Stimulated activated naive CD4-positive, alpha-beta T cell (primary cell): ENCODE measurements around the gene TMEM141.

Source experiments
- DNase-seq, 6 experiments: peaks; one replicate each; lab custom pipeline; 2025; lab: John Stamatoyannopoulos, UW

TMEM141 gene

DNA sequence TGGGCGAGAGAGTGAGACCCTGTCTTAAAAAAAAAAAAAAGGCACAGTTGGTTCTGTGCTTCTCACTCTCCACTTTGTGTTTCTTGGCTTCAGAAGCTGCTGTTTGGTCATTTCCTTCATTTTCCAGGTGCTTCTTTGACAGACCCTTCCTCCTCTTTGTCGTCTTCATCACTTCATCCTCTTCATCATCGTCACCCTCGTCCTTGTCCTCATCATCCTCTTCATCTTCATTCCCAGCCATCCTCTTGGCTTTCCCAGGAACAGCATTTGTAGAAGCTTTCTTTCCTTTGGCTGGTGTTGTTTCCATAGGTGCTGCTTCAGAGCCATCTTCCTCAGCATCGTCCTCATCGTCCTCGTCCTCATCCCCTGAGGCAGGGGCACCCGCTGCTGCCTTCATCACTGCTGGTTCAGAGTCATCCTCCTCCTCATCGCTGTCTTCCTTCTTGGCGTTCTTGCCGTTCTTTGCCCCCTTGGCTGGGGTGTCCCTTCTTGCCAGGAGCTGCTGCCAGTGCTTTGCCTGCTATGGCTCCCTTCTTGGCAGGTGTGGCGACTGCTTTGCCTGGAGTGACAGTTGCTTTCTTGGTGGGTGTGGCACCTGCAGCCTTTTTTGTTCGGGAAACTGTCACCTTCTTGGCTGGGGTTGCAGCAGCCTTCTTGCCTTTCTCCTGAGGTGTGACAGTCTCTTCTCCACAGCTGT is 23.7 kb downstream of the TMEM141 start:
- no peak for DNase-seq

DNA sequence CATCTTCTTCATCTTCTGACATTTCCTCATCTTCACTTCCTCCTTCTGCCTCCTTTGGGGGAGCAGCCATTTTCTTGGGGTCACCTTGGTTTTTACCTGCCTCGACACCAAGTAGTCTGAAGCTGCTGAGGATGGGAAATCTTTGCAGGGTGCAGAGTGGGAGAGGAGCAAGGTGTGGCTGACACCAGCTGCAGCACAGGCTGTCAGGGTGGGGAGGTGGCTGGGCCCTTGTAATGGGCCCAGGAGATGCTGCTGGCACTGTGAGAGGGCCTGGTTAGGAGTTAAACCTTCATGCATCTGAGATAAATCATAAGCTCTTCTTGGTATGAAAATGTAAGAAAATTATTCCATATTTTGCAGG is 24.3 kb downstream of the TMEM141 start:
- DNase-seq, result no peak

DNA sequence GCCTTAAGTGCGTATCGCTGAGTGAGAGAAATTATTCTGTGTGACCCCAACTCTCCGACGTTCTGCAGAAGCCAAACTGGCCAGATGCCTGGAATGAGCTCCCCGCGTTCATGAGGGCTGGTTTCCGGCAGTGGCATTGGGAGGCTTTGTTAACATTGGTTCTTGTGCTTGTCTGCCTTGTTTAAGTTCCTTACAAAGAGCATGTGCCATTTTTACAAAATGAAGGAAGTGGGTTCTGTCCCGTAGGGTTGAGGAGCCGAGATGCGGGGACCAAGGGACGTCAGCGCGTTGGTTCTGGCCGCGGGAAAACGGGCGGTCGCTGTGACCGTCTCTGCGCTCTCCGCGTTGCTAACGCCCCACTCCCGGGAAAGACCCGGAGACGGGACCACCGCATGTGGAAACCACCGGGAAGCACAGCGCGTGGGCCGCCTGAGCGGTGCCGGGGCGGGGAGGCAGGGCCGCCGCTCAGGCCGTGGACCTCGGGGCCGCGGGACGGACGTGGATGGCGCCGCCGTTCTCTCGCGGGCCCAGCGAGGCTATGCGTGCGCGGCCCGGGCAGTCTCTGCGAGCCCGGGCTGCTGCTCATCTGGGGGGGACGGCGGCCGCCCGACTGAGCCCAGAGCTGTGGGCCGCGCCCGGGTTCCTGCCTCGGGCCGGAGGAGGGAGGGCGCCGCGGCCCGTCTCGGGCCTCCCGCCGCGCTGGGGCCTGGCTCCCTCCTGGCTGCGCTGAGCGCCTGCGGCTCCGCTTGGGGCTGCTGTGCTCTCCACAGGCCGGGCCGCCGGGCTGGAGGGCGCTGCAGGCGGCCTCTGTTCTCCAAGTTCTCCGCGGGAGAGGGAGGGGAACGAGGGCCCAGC is 30.1 kb downstream of the TMEM141 start:
- no peak for DNase-seq

DNA sequence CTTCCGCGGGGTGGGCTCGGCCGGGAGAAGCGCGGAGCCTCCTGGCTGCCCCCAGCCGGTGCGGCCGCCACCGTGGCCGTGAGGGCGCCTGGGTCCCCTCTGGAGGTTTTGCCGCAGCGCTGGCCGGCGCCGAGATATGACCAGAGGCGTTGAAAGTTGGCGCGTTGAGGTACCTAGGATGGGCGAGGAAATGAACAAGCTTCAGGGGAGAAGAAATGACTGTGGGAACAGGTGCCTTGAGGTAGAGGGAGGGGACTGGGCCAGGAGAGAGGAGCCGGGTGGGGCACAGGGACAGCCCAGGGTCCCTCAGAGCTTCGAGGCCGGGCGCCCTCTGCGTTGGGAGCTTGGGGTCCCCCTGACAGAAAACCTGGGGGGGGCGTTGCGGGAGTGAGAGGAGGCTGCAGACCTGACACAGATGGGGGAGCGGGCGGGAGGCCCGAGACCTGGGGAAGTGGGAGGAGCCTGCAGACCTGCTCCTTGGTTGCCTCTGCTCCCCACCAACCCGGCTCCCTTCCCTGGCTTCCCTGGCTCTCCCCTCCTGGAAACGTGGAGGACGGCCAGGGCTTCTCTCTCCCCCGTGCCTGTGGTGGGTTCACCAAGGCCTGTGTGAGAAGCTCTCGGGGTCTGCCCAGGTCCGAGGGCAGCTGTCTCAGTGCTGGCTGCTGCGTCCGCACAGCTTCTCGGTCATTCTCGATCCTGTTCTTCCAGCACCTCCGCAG is 30.8 kb downstream of the TMEM141 start:
- DNase-seq, result no peak

DNA sequence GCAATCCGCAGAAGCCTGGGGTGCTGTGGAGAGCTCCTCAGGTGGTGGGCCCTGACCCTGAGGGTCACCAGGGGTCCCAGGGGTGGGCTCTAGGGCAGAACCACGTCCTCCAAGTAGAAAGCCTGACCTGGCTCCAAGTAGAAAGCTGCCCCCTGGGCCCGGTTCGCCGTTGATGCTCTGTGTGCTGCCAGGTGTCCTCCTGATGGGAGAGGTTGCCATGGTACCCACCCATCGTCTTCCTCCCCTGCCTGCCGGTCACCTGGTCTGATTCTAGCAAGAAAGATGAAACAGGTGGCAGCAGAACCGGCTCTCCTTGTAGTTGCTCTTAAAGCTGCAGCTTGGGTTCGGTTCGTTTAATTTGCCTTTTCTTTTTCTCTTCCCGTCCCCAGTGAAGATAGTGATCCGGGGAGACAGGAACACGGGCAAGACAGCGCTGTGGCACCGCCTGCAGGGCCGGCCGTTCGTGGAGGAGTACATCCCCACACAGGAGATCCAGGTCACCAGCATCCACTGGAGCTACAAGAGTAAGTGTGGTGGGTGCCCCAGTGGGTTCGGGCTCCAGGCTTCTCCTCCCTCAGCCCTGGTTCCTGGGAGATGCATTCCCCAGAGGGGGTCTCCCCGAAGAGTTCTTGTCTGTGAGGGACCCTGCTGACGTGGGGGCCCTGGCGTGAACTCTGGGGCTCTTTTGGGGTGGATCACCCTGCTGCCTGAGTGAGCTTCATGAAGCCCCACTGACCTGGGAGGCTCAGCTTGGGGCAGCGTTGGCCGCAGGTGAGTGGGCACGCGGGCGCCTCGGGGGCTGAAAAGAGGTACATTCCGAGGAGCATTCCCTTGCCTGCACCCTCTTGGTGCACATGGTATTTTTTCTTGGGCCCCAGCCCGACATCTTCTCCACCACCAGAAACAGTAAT is 32.2 kb downstream of the TMEM141 start:
- DNase-seq, result no peak

DNA sequence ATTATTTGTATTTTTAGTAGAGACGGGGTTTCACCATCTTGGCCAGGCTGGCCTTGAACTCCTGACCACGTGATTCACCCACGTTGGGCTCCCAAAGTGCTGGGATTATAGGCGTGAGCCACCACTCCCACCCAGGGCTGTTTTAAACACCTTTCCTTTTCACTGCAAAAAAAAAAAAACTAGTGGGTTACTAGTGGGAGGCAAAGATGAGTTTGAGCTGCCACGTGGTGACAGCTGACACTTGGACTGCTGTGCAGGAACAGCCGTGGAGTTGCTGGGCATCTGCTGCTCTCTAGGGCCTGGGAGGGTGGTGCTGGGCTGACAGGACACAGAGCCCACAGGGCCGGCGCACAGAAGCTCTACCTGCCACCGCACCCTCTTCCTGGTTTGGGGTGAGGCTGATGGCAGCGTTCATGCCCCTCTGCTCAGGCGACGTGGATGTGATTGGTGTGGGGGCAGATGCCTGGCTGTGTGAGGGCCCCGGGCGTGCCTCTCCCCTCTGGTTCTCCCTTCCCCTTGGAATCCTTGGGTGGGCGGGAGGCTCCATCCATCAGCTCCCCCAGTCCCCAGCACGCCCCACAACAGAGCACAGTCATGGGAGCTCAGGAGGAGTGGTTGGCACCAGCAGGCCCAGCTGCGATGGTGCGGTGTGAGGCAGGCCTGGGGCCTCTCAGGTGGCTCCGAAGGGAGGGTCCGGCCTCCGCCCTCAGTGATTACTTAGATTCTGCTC is 33.5 kb downstream of the TMEM141 start:
- DNase-seq, result no peak

DNA sequence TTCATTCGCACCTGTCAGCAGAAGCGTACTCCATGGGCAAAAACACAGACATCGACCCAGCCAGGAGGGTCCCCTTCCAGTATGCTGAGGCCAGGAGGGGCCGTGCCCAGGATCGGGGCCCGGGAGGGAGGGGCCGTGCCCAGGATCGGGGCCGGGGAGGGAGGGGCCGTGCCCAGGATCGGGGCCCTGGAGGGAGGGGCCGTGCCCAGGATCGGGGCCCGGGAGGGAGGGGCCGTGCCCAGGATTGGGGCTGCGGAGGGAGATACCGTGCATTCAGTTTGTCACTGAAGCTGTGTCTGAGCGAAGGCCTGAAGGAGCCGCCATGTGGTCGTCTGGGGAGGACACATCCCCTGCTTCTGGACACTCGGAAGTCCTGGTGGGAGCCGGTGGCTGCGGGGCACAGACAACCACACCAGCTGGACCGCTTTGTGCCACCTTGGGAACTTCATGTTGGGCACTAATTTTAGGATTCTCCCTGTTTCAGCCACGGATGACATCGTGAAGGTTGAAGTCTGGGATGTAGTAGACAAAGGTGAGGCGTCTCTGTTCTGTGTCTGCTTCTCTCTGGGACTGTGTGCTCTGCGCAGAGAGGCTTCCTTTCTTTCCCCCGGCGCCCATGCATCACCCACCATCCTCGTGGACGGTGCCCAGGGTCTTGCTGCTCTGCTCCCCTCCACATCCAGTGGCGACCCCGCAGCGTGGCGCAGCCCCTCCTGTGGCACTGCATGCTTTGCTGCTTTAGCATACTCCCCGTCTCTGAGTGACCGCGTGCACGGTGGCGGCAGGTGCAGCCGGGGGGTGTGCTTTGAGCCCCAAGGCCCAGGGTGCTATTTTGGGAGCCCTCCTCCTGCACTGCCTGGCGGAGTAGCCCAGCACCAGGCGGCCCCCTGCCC is 34.4 kb downstream of the TMEM141 start:
- no peak for DNase-seq

DNA sequence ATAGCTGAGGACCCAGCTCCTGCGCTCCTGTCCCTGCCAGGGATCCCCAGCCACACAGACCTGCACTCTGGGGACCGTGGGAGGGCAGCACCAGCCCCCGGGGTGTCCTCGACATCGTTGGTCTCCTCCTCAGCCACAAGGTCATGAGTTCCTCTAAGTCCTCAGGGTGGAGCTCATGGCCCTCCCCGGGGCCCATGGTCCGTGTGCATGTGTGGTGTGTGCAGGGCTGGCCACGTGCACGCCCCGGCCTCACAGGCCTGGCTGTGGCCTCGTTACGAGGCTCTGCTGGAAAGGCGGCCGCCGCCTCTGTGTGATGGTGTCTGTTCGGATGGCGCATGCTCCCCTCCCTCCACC is 35.0 kb downstream of the TMEM141 start:
- DNase-seq, result no peak

DNA sequence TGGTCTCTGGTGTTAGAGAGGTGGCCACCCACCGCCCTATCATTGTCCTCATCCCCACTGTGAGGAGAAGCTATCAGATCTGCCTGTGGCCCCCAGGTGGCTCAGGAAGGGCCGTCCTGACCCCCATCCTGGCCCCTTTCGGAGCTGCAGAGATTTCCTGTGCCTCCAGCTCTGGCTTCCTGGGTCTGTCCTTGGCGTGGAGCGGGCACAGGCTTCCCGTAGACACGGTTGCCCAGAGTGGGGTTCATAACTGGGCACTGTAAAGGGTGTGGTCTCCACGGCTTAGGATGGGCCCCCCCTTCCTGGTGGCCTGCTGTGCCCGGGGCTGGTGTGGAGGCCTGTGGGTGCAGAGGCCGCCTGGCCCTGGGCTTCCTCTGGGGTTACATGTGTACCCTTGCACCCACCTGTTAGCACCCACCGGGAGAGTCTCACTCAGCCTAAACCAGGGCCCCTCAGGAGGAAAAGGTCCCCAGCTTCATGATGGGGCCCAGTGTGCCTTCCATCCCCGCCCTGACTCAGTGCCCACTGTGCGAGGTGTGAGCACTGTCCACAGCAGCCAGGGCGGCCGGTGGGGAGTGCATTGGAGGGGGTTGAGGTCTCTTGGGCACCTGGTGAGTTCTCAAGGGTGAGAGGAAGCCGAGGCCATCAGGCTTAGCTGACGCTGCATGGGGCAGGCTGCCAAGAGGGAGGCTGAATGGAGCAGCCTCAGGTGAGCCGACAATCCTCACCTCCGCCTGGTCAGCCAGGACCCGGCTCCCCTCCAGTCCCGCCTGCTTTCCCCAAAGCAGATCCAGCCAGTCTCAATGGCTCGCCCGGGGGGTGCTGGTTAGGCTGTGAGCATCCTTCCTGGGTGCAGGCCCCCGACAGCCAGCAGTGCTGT is 35.8 kb downstream of the TMEM141 start:
- no peak for DNase-seq

DNA sequence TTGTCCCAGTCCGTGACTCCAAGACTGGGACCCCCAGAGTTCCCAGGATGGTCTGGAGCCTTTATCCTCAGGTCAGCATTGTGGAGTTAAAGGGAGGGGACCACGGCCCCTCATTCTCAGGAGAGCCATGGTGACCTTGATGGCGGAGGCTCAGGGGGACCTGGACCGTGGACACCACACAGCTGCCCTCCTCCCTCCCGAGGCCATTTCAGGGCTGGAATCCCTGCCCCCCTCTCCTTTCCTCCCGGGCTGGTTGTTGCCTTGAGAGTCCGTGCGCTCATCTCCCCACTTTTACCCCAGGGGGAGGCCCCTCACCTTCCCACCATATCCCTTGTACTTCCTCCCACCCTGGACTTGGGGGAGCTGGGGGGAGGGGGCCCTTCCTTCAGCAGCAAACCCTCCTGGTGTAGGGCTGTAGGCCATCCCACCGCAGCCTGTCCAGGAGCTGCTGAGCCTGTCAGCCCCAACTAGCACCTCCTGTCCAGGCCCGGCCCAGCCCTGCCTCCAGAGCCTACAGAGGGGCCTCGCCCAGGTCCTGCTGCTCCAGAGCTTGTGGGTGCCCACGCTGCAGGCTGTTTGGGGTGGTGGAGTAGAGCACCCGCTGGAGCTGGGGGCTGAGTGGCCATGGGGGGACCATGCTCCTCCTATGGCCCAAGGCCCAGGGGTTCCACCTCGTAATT is 36.8 kb downstream of the TMEM141 start:
- no peak for DNase-seq

DNA sequence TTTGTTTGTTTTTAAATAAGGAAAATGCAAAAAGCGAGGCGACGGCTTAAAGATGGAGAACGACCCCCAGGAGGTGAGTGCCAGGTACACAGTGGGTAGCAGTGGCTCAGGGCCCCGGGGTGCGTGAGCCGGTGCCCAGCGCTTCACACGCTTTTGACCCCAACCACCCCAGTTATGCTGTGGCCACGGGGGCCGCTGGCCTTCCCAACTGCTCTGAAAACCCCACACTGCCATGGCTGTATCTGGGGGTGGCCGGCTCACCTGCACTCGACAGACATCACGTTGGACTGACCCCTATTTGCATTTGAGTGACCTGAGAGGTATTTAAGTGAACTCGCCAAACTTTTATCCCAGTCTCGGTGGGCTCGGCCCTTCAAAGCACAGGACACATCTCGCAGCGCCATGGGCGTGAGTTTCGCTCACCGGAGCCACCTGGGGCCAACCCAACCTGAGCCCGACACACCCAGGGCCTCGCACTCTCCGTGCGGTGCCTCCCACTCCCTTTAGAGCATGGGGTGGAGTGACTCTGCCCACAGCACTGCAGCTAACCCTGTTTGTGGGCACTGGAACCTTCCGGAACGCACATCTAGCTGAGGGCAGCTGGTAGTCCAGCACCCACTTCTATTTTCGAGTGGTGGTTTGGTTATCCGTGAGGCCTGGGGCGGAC is 37.5 kb downstream of the TMEM141 start:
- DNase-seq, result no peak

DNA sequence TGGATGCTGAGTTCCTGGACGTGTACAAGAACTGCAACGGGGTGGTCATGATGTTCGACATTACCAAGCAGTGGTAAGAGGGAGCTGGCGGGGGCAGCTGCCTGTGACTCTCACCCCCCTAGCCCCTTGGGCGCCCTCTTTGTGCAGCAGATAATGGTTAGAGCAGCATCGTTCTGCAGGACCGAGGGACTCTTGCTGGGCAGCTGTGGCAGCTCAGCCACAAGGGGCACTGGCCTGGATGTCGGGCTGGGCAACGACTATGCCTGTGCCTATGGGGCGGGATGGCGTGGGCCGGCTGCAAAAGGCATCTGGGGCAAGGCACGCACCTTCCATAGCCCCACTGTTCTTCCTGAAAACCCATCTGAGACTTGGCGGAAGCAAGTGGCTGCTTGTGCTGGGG is 38.3 kb downstream of the TMEM141 start:
- no peak for DNase-seq

DNA sequence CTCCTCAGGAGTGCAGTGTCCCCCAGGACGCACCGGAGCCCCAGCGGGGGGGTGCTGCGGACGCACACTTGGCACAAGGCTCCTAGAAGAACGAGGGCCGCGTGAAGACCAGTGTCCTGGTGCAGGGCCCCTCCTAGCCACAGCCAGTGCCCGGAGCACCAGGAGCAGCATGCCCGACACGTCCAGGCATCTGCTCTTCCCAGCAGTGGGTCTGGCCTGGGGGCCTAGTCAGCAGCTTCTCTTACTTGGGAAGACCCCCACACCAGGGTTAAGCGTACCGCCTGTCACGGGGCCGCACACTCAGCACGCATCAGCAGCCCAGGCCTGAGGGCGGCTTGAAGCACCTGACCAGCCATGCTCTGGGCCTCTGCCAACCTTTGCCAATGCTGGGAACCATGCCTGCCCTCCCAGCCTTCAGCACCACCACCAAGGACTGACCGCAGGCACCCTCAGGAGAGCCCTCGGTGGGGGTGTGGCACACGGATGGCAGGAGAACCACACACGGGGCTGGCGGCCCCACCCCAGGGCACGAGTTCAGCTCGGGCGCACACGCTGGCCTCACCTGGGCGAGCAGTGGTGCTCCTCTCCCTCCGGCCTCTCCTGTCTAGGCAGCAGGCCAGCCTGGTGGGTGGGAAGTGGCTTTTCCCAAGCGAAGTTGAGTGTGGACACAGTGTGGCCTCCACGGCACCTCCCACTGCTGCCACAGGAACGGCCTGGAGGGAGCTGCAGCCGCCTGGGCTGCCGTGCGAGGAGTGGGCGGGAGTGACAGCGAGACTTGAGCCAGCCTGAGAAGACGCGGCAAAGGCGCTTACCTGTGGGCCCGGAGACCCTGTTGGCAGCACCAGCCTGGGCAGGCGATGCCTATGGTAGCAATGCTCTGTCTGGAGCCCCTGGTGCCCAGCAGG is 39.1 kb downstream of the TMEM141 start:
- DNase-seq, result no peak

DNA sequence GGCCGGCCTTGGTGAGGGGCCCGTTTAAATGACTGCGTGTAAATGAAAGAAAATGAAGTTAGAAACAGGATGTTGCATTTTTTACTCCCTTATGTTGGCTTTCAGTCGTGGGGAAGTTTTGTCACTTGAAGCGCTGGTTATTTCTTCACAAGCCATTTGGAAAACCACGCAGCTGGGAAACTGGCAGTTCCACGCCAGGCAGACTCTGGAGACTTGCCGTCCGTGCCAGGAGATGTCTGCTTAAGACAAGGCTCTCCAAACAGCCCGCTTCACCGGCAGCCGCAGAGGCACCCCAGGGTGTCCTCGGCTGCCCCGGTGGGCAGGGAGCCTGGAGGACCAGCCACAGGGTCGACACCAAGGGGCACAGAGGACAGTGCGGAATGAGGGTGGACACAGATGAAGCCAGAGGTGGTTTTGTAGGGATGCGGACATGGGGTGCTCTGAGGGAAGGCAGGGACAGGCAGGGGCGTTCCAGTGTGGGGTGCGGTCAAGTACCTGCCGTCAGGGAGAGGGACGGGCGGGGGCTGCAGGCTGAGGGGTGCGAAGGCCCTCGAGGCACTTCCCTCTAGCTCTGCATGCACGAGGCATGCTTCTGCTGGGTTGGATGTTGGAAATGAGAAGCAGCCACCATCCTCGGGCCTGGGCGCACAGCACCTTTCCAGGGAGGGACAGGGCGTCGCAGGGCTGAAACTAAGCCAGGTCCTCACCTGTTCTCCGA is 40.0 kb downstream of the TMEM141 start:
- no peak for DNase-seq

DNA sequence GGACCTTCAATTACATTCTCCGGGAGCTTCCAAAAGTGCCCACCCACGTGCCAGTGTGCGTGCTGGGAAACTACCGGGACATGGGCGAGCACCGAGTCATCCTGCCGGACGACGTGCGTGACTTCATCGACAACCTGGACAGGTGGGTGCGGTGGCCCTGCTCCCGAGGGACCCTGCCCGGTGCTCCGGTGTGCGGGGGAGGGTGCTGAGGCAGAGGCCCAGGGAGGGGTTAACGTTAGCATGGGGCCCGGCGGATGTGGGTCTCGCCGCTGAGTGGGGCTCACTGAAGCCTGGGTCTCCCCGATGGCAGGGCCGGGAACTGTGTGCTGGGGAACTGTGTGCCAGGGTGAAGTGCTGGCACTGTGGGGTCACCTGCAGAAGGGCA is 40.6 kb downstream of the TMEM141 start:
- DNase-seq, result no peak

DNA sequence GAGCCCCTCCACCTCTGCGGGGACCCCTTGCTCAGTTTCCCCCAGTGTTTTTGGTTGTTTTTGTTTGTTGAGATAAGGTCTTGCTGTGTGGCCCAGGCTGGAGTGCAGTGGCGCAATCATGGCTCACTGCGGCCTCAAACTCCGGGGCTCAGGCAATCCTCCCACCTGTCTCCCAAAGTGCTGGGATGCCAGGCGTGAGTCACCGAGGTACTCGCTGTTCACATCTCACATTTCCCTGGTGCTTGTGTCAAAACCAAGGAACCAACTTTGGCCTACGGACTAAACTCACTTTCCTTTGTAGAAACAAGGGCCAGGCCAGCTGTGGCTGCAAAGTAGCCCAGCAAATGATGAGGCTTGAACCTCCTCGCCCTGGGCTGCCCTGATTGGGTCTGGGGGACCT is 41.4 kb downstream of the TMEM141 start:
- no peak for DNase-seq
